AG04450 (cell line): ENCODE data around the gene FRMD8. TPM values are rescaled to one million over a fixed set of nuclear protein-coding genes. Genes with fewer than 3 reads are reported as not detected.

Experiments
- CTCF ChIA-PET: fragments of 300-600, 350-600 bp; formaldehyde crosslinking; extraction: SDS; loops from one replicate; lab custom pipeline; 2022; ENCODE audit warnings: antibody characterized with exemption, inconsistent platforms; lab: Charles Lee
- POLR2A ChIA-PET: fragments of 350-600 bp; formaldehyde crosslinking; extraction: SDS; loops from one replicate; lab custom pipeline; 2021; ENCODE audit warnings: antibody characterized with exemption, inconsistent platforms; lab: Yijun Ruan, JAX
- DNase-seq: peaks from one replicate; pipeline ENCODE4 v3.0.0-alpha.2; 2011; ENCODE audit warnings: low read depth, low spot score
- H3K27ac ChIP-seq: one replicate; pipeline ENCODE4 v1.5.1; 2012; ENCODE audit warnings: low read depth, low read length, control low read depth
- H3K27me3 ChIP-seq: one replicate; pipeline ENCODE4 v1.6.0; 2012; ENCODE audit warnings: low read length; ENCODE audit not compliant: control insufficient read depth, insufficient read depth
- H3K4me3 ChIP-seq: 2 replicates; pipeline ENCODE4 v1.5.1; 2011; ENCODE audit warnings: mild to moderate bottlenecking, low read depth, low read length, control low read depth
- H3K9me3 ChIP-seq: 2 replicates; pipeline ENCODE4 v1.5.1; 2012; ENCODE audit warnings: low read length; ENCODE audit not compliant: control insufficient read depth, insufficient read depth
- polyA plus RNA-seq: library from polyadenylated mRNA; depleted of rRNA; stranded (reverse); fragments of >200 nt; gene quantifications from 2 replicates; pipeline ENCODE4 v1.2.3, GENCODE V29; 2011
- TF ChIP-seq, protein P1 (sequence below): IDR thresholded peaks from 2 replicates; pipeline ENCODE4 v1.5.1; 2011; ENCODE audit warnings: low read depth, low read length, control low read depth, inconsistent platforms

The FRMD8 gene
- polyA plus RNA-seq, 1 experiment, result 10.7 TPM

DNA sequence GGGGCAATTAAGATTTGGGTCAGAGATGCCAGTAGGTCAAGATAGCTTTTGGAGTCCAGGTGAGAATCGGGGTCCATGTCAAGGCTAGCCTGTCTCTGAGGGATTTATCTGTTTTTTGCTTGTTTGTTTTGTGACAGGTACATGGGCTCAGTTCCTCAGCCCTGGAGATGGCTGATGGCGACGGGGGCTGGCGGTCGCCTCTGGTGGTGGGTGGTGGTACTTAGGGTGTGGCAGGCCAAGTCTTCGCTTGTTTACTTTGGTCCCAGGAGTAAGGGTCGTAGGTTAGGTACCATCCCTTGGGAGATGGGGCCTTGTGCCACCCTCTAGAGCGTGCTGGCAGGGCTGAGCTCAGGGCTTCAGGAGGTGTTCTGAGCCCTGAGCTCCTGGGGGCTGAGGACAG lies 8.7 kb upstream of the FRMD8 start:
- ChIA-PET CTCF (interaction anchor here (1.6 kb wide), 1 partner anchor 39 kb away, joined by 5 read pairs; no protein-coding TSS in a partner anchor), POLR2A (interaction anchor here (0.8 kb wide), 1 partner anchor 45 kb away, joined by 3 read pairs; no protein-coding TSS in a partner anchor)
- DNase-seq, result no peak
- TF ChIP-seq, protein P1, sequence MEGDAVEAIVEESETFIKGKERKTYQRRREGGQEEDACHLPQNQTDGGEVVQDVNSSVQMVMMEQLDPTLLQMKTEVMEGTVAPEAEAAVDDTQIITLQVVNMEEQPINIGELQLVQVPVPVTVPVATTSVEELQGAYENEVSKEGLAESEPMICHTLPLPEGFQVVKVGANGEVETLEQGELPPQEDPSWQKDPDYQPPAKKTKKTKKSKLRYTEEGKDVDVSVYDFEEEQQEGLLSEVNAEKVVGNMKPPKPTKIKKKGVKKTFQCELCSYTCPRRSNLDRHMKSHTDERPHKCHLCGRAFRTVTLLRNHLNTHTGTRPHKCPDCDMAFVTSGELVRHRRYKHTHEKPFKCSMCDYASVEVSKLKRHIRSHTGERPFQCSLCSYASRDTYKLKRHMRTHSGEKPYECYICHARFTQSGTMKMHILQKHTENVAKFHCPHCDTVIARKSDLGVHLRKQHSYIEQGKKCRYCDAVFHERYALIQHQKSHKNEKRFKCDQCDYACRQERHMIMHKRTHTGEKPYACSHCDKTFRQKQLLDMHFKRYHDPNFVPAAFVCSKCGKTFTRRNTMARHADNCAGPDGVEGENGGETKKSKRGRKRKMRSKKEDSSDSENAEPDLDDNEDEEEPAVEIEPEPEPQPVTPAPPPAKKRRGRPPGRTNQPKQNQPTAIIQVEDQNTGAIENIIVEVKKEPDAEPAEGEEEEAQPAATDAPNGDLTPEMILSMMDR, result no peak
- Histone ChIP-seq H3K27ac (no peak overlapping the region), H3K9me3 (no peaks in the 10 kb centered on the region), H3K4me3 (no peak overlapping the region), H3K27me3 (no peaks in the 10 kb centered on the region)

DNA sequence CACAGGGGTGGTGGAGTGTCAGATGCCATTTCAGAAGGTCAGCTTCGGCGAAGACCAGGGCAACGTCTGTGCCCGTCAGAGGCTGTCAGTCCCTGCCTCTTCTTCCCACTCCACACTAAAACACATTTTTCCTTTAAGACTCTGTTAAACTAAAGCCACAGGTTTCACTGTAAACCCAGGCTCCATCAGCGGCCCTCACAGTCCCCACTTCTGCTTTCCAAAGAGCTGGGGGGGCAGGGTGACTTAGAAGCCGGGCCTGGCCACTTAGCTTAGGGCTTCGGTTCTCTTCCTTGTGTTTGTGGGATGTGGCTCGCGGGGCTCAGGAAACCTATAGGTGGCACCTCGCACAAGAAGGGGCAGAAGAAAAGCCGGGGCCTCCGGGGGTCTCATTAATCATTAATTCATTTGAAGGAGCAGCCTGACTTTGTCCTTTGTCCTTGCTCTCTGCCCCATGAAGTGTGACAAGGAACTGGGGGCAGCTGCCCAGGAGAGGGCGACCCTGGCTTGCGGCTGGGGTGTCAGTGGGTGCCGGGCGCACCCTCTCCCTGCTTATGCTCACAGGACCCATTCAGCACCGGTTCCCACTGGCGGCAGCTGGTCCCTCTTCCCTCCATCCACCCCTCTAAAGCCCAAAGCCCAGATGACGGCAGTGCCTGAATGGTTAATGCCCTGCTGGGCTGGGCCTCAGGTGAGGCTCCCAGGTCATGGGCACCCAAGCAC lies 8.1 kb upstream of the FRMD8 start:
- Histone ChIP-seq H3K9me3 (no peaks in the 10 kb centered on the region), H3K27me3 (no peaks in the 10 kb centered on the region), H3K27ac (no peak overlapping the region), H3K4me3 (no peak overlapping the region)
- TF ChIP-seq, protein P1, result no peak
- DNase-seq, result no peak
- ChIA-PET CTCF (interaction anchor here (1.6 kb wide), 1 partner anchor 38 kb away, joined by 5 read pairs; no protein-coding TSS in a partner anchor), POLR2A (interaction anchor here (0.8 to 1.3 kb wide), 2 partner anchors 45 to 130 kb away, joined by 3 to 4 read pairs; no protein-coding TSS in a partner anchor)

DNA sequence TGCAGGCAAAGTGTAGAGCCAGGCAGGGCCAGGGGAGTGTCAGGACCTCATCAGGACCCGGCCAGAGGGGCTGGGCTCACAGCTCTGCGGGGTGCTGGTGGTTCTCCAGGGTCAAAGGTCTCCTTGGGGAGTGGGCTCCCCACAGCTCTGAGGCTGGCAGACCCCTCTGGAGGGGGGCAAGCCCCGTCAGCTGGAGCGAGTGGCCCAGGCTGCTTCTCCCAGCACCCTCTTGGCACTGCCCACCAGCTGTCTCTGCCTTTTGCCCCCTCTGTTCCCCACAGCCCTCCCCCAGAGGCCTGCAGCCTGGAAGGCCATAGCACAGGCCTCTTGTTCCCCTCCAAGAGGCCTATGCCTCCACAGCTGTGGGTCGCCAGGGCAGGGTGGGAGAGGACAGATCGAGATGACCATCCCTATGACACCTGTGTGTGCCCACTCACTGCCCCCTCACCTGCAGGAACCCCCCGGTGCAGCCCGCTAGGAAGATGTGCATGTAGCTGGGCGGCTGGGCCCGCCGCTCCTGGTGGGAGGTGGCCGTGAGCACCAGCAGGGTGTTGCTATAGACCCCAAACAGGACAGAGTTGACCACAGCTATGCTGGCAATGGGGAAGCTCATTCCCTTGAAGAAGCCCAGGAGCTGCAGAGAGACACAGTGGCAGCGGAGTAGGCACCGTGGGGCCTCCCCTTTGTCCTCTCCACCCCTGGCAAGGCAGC lies 7.4 kb upstream of the FRMD8 start:
- TF ChIP-seq, protein P1, result no peak
- H3K27ac ChIP-seq, result no peak overlapping the region
- no peak overlapping the region for H3K4me3 ChIP-seq
- no peaks in the 10 kb centered on the region for H3K27me3 ChIP-seq
- ChIA-PET CTCF (interaction anchor here (1.6 kb wide), 1 partner anchor 37 kb away, joined by 5 read pairs; no protein-coding TSS in a partner anchor), POLR2A (interaction anchor here (1.3 to 5.2 kb wide), 2 partner anchors 44 to 129 kb away, joined by 4 to 50 read pairs; partner anchors contain the start of gene NEAT1)
- no peaks in the 10 kb centered on the region for H3K9me3 ChIP-seq
- DNase-seq, result no peak

DNA sequence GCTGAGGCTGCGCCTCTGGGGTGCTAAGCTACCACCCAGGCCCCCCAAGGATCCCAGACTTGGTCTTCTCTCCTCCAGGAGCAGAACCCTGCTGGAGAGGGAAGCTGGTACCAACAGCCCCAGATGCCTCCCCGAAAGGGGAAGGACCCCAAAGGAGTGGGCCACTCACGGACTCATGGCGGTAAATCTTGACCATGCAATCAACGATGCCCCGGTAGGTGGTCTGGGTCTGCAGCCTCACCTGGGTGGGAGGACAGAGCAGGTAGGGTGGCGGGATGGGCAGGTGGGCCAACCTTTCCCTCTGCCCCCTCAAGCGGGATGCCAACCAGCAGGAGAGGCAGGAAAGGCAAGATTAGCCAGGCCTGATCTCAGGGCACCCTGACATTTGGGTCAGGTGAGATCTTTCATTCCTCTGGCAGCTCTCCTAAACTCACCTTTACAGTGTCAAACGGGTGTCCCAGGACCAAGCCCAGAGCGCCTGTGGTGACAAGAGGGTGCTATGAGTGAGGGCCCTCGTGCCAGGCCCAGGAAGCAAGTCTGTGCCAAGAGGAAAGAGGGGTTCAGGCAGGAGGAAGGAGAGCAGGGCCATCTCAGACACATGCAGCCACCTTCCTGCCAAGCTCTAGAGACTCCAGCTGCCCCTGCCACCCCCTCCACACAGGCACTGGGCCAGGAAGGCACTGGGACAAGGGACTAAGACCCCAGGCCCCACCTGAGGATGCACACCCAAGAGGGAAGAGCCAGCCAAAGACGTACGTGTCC lies 6.6 kb upstream of the FRMD8 start:
- POLR2A ChIA-PET, result interaction anchor here (1.3 to 5.2 kb wide), 2 partner anchors 43 to 128 kb away, joined by 4 to 50 read pairs; partner anchors contain the start of gene NEAT1
- TF ChIP-seq, protein P1, result no peak
- H3K9me3 ChIP-seq, result no peaks in the 10 kb centered on the region
- H3K27me3 ChIP-seq, result no peaks in the 10 kb centered on the region
- DNase-seq, result no peak
- H3K27ac ChIP-seq, result no peak overlapping the region
- CTCF ChIA-PET, result no interaction called here
- H3K4me3 ChIP-seq, result no peak overlapping the region
